Ureter (tissue), 1 donor: ENCODE measurements around the gene CDC37L1. TPM values are rescaled to one million over a fixed set of nuclear protein-coding genes. Genes with fewer than 3 reads are reported as not detected.

ENCODE experiments used
- DNase-seq: peaks from one replicate; pipeline ENCODE4 v3.0.0-alpha.2; 2020; ENCODE audit warnings: low spot score
- total RNA-seq: library from RNA; stranded (reverse); gene quantifications from one replicate; pipeline ENCODE4 v1.2.4, GENCODE V29; 2023
- donor health status: DM: yes; HTN: yes; CAD: no.

The CDC37L1 gene
- total RNA-seq, 1 donor from 2014 or later, result 18.3 TPM

- no peak for DNase-seq
Measured at GRCh38 chr9:4668604-4669003, 10.8 kb upstream of the CDC37L1 start.

- DNase-seq, result no peak
Measured at GRCh38 chr9:4669890-4670289, 9.5 kb upstream of the CDC37L1 start.

GRCh38 chr9:4670591-4670990 is 8.8 kb upstream of the CDC37L1 start:
- no peak for DNase-seq

- DNase-seq, result no peak
Measured at GRCh38 chr9:4671737-4672136, 7.6 kb upstream of the CDC37L1 start.

- DNase-seq, result no peak
Measured at GRCh38 chr9:4674783-4675182, 4.6 kb upstream of the CDC37L1 start.

- DNase-seq, result no peak
Measured at GRCh38 chr9:4677392-4677791, 2.0 kb upstream of the CDC37L1 start.

- no peak for DNase-seq
Measured at GRCh38 chr9:4678679-4679267, 596 bp upstream of the CDC37L1 start.

GRCh38 chr9:4680173-4680525 is 780 bp downstream of the CDC37L1 start:
- no peak for DNase-seq

- DNase-seq, result no peak
Measured at GRCh38 chr9:4680750-4681149, 1.4 kb downstream of the CDC37L1 start.

GRCh38 chr9:4684820-4685219 is 5.5 kb downstream of the CDC37L1 start:
- no peak for DNase-seq

GRCh38 chr9:4686112-4686511 is 6.7 kb downstream of the CDC37L1 start:
- no peak for DNase-seq

- DNase-seq, result no peak
Measured at GRCh38 chr9:4686584-4686983, 7.2 kb downstream of the CDC37L1 start.

GRCh38 chr9:4689021-4689420 is 9.7 kb downstream of the CDC37L1 start:
- DNase-seq, result no peak

- DNase-seq, result no peak
Measured at GRCh38 chr9:4689687-4690104, 10.3 kb downstream of the CDC37L1 start.

GRCh38 chr9:4690144-4690543 is 10.8 kb downstream of the CDC37L1 start:
- no peak for DNase-seq

- DNase-seq, result no peak
Measured at GRCh38 chr9:4691795-4692194, 12.4 kb downstream of the CDC37L1 start.

- DNase-seq, result no peak
Measured at GRCh38 chr9:4700091-4700490, 20.7 kb downstream of the CDC37L1 start.

GRCh38 chr9:4700932-4701331 is 21.6 kb downstream of the CDC37L1 start:
- no peak for DNase-seq

GRCh38 chr9:4701526-4701925 is 22.2 kb downstream of the CDC37L1 start:
- no peak for DNase-seq

- no peak for DNase-seq
Measured at GRCh38 chr9:4704129-4704528, 24.8 kb downstream of the CDC37L1 start.

GRCh38 chr9:4706021-4706420 is 26.7 kb downstream of the CDC37L1 start:
- no peak for DNase-seq

- no peak for DNase-seq
Measured at GRCh38 chr9:4706971-4707622, 27.7 kb downstream of the CDC37L1 start.

- no peak for DNase-seq
Measured at GRCh38 chr9:4709380-4709779, 30.0 kb downstream of the CDC37L1 start.

- no peak for DNase-seq
Measured at GRCh38 chr9:4713849-4714248, 34.5 kb downstream of the CDC37L1 start.
